ENCODE data around the gene KLF11.
"Not testable (repeated sequence)": the region's sequence is repeated elsewhere in the genome, so short reads cannot be mapped to it uniquely, and the experiment has no call there.

Gene KLF11

DNA sequence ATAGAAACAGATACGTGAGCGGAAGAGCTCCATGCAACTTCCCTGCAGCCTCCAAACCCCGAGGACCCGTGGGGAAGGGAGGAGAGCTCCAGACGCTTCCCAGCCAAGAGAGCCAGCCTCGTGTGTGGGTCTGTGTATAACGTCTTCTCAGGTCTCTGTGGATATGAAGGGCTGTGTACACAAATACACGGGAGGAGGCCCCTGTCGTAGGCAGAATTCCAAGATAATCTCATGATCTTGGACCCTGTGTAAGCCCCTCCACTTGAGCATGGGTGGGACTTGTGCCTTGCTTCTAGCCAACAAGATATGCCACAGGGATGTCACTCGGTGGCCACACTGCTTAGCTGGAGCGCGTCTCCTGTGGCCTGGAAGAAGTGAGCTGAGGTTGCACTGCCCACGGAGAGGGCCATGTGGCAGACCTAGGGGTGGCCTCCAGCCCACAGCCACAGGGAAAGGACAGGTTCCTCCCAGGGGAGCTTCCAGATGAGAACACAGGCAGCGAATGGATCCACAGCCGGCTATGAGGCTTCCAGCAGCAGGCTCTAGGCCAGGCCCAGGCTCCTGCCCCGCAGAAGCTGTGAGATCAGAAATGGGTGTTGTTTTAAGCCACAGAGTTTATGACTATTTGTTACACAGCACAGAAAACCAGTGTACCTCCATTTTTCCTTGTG is 15.6 kb upstream of the KLF11 start:
- no peak for DNase-seq

DNA sequence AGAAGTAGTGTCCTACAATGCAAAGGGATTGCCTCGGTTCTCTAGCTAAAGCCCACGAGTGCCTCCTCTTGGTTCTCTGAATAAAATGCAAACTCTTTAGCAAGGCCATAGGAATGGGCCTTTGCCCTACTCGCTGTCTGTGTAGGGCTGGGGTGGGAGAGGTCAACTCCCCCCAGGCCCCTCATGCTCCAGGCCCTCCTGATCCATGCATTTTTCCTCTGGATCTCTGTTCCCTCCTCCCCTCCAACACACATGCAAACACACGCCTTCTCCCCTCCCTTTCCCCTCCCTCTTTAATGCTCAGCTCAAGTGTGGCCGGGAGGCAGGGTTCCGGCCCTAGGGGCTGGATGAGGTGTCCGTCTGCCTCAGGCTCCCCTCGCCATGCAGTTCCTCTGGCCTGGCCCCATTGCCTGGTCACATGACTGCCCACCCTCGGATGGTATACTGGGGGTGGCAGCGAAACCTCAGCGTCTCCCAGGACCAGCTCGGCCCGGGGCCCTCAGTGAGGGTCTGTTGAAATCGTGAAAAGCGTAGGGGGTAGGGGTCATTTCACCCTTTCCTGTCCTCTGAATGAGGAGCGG is 14.9 kb upstream of the KLF11 start:
- no peak for DNase-seq

DNA sequence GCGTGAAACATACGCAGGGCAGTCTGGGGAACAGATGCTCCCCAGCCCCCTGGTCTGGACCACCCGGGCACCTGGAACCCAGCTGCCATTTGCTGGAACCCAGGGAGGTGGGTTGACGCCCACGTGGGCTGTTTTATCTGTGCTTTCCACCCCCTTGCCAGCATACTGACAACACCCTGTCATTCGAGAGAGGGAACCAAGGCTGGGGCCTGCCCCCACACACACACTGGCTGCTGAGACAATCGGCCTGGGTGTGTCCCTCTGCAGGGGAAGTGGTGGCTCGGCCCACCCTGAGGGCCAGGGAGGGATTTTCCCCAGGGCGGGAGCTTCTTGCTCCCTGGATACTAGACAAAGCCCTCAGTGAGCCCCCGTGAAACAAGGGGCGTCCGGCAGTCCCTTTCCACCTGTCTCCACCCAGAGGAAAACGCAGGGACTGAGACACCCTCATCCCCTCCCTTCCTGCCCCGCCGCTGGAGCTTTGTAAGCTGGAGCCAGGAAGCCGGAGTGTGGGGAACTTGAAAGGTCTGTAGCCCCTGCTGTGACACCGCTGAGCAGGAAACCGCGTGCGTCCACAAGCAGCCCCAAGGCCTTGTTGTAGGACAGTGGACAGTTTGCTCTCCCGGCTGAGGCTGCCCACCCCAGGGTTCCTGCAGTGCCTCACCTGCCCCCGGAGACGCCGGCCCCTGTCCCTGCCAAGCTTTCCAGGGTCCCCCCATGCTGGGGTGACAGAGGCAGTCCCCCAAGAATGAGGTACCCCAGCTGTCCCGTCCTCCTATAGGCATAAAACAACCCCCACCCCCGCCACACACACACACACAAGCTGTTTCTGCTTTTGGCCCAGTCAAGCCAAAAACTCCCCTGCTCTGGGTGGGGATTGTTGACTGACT is 14.1 kb upstream of the KLF11 start:
- peak; percentile 74 for DNase-seq

DNA sequence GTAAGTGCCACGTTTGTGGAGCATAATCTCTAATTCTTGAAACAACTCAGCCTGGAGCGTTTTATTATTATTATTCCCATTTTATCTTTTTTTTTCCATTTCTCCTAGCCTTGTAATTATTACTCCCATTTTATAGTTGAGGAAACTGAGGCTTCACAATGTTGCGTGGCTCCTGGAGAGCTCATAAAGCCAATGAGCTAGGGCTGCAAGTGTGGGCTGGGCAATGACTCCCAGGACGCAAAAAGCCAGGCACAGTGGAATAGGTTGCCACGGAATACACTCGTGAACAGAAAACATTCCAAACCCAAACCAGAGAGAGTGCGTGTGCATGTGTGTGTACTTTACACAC is 13.5 kb upstream of the KLF11 start:
- DNase-seq = no peak

DNA sequence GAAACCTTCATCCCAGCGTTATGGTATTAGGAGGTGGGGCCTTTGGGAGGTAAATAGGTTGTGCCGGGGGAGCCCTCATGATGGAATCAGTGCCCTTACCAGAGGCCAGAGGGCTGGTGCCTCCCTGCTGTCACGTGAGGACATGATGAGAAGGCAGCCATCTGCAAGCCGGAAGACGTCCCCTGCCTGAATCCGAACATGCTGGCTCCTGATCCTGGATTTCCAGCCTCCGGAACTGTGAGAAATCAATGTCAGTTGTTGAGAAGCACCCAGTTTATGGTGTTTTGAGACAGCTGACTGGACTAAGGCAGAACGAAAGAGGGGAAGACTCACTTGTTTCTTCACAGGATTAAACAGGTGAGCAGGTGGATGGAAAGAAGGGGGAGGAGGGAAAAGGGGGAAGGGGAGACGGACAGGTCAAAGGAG is 13.0 kb upstream of the KLF11 start:
- no peak for DNase-seq

DNA sequence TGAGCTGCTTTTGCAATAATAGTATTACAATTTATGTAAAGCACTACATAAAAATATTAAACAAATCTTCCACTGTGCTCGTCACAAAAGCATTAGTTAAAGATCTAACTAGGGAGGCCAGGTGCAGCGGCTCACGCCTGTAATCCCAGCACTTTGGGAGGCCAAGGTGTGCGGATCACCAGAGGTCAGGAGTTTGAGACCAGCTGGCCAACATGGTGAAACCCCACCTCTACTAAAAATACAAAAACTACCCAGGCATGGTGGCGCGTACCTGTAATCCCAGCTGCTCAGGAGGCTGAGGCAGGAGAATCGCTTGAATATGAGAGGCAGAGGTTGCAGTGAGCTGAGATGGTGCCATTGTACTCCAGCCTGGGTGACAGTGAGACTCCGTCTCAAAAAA is 12.6 kb upstream of the KLF11 start:
- DNase-seq = not testable (repeated sequence)

DNA sequence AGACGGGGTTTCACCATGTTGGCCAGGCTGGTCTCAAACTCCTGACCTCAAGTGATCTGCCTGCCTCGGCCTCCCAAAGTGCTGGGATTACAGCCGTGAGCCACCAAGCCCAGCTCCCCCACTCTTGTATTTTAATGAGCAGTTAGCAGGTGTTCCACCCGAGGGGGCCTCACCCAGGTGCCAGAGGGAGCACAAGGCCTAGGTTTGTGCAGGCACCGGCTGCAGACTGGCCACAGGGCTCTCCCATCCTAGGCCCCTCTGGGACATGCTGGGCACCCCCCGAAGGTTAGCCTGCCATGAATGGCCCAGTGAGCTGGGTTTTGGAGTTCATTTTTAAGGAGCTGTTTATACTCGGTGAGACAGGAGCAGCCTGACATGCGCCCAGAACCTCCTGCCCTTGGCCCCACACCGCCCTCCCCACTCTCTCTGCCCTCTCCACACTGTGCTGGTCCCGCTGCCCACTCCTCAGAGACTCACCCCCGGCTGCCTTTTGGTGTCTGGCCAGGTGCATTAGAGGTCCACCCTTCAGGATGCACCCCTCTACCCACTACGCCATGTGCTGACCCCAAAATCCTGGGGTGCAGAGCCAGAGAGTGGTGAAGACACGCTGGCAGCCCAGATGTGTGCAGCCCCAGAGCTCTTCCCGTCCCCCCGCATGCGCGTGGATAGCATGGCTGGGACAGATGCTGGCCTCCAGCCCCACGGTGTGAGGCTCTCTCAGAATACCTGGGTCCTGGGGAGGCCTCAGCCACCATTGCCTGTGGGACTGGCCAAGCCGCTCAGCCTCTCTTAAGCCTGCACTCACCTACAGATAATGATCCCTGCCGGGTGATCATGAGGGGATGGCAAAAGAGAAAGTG is 11.2 kb upstream of the KLF11 start:
- no peak for DNase-seq

DNA sequence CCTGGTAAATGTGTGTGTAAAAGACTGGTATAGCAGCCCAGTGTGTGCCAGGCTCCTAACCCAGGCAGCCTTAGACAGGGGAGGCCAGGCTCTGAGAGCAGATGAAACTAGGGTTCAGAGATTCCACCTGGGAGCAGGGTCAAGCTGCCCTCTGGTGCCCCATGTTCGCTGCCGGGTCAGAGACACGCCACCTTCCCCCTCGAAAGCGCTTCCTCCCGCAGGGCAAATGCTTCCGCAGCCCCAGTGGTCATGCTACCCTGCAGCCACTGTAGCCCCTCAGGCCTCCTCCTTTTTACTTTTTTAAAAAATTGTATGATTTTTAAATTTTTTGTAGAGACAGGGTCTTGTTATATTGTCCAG is 10.6 kb upstream of the KLF11 start:
- DNase-seq = no peak

DNA sequence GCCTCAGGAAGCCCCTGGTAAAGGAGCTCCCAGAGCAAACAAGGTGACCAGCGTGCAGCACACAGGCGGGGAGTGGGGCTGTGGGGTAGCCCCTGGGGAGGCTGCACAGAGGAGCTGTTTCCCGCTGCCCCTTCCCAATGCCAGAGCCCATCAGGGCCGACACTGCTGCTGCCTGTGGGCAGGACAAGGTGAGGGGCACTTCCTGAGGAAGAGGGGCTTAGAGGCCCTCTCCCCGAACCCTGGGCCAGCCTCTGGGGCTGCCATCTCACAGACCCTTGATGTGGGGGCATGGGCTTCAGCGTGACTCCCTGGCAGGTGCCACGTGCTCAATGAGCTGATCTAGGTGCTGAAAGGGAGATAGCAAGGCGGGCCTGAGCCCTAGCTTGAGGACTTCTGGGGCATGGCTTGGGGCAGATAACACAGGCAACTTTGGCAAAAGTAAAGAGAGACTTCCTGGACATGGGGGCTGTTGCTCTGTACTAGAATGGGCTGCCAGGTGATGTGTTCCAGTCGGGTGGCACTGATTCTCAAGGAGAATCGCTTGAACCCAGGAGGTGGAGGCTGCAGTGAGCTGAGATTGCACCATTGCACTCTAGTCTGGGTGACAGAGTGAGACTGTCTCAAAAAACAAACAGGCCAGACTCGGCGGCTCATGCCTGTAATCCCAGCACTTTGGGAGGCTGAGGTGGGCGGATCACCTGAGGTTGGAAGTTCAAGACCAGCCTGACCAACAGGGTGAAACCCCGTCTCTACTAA is 9.9 kb upstream of the KLF11 start:
- no peak for DNase-seq

DNA sequence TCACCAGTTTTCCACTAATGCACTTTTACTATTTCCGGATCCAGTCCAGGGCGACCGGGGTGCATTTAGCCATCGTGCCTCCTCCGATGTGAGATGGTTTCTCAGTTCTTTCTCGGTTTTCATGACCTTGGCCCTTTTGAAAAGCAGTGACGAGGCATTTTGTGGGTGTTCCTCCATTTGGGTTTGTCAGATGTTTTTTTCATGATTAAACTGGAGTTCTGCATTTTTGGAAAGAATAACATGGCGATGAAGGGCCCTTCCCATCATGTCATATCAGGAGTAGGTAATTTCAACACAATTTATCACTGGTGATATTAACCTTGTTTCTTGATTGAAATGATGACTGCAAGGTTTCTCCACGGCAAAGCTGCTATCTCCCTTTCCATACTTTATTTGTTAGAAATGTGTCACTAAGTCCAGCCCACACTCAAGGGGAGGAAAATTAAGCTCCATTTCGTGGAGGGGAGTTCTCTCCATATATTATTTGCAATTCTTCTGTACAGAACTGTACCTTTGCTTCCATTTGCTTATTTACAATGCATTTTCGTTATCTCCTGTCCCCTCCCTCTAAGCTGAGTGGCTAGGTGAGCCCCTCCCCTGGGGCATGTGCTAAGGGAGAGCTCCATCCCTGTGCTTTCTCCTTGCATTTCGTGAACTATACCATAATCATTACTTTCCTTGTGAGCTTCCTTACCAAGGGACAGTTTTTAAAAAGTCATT is 8.9 kb upstream of the KLF11 start:
- DNase-seq = no peak

DNA sequence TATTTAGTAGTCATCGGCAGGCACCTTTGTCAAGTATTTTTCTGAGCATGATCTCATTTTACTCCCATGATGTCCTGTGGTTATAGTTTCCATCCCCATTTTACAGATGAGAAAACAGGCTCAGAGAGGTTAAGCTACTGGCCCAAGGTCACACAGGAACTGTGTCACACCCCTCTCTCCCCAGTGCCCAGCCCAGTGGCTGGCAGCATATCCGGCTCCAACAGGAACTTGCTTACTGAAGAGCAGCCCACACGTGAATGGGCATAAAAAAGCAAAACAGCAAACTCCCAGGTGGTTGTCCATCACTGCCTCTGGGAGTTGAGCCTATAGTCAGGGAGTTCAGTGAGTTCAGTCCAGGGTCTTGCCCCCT is 8.3 kb upstream of the KLF11 start:
- DNase-seq = peak; percentile 31

DNA sequence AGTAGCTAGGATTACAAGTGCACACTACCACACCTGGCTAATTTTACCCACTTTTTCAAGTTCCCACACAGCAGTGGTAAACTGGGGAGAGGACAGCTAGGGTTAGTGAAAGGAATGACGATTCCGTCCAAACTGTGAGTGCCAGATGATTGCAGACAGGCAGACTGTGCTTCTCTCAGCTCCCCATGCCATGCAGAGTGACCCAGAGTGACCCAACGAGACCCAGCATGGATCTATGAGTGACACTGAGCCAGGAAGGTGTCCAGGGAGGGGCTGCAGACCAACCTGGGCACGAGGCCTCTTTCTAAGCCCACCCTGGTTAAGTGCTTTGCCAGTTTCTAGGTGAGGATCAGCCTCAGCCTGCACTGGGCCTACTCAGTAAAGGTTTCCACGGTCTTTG is 7.7 kb upstream of the KLF11 start:
- DNase-seq = no peak

DNA sequence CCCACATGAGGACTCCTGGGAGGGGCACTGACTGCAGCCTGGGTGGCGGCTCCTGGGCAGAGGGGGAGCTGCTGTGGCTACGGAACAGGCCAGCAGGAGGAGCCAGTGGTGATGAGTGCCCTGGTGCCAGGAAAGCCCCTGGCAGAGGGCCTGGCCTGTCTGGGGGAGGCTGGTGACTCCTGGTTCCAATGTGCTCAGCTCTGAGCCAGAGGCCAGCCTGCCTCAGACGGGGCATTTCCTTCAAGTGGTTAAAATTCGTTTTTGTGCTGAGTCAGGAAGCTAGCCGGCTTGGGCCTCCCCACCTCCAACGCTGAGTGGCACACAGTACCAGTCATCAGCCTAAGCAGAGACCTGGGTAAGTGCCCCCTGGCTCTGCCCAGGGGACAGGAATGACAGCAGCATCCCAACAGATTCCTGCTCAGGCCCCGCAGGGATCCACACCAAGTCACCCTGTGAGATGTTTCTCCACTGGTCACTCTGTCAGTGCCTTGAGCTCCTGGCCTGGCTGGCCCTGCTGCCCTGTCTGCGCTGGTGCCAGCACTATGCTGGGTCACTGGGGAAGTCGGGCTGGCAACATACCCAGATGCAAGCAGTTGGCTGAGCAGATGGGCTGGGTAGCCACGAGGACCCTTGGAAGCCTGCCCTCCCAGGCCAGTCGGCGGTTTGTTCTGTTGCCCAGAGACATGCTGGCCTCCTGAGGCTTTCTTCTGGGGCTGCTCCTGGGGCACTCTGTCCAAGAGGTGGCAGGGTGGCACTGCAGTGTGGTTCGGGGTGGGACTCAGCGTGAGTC is 7.1 kb upstream of the KLF11 start:
- DNase-seq = peak; percentile 69

DNA sequence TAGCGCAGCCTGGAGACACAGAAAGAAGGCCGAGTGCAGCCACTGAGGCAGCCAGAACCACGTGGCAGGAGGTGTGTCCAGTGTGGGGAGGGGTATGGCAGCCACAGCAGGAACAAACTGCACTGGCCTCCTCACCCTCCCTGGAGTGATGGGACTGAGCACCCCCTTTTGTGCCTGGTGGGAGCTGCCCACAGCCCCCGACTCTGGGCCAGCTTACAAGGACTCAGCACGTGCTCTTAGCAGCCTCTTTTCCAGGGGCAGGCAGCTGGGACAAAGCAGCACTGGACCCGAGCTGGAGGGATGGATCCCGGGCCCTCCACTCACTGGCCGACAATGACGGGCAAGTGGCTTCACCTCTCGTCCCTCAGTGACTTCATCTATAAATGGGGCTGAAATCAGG is 5.2 kb upstream of the KLF11 start:
- no peak for DNase-seq

DNA sequence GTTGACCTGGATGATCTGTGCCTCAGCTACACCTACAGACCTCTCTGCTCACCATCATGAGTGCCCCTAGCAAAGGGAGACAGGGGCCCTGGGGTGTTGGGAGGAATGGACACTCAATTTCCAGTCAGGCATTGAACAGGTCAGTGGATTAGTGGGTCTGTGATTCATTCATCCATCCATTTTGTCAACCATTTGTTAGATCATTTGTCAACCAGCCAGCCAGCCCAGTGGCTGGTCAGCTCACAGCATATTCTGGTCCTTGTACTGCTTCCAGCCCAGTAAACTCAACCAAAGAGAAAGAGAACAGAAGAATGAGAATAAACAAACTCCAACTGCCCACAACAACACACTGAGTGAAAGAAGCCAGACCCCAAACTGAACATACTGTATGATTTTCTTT is 4.6 kb upstream of the KLF11 start:
- DNase-seq = no peak

DNA sequence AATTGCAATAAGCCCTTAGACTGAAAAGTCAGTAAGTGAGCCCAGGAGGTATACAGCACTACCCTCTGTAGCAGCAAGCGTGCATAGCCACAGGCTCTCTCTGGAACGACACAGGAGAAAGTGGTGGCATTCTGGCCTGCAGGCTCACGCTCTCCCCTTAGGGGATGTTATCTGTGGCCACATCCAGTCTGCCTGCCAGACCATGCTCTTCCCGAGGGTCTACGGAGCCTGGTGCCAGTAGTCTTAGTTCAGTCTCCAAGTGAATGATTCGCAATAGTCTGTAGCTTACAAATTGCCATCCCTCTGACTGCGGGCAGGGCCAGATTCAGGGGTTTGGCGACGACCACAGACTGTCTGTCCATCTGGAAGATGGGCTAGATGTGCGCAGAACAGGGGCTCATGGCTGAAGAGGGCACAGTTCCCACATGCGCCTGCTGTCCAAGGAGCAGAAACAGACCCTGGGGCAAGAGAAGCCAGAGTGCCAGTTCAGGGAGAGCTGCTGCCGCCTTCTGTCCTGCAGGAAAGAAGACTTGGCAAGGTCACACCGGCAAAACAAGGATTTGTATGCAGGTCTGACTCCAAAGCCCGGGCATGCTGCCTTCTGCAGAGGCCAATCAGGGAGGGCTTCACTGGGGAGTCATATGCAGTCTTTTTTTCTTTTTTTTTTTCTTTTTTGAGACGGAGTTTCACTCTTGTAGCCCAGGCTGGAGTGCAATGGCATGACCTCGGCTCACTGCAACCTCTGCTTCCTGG is 3.5 kb upstream of the KLF11 start:
- no peak for DNase-seq

DNA sequence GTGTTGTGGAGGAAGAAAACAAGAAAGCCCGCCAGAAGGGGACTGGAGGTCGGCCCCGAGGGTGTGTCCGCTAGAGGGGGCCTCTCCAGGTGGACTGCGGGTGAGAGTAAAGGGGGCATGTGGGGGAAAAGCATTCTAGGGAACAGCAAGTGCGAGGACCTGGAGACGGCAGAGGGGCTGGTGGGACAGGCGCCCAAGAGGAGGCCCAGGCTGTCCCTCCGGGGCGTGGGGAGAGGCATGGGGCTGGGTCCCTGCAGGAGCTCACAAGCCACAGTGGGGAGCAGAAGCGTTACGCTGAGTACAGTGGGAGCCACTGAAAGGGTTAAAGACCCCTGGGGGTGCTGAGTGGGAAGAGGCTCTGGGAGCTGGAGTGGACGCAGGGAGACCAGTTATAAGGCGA is 1.6 kb upstream of the KLF11 start:
- DNase-seq = no peak

DNA sequence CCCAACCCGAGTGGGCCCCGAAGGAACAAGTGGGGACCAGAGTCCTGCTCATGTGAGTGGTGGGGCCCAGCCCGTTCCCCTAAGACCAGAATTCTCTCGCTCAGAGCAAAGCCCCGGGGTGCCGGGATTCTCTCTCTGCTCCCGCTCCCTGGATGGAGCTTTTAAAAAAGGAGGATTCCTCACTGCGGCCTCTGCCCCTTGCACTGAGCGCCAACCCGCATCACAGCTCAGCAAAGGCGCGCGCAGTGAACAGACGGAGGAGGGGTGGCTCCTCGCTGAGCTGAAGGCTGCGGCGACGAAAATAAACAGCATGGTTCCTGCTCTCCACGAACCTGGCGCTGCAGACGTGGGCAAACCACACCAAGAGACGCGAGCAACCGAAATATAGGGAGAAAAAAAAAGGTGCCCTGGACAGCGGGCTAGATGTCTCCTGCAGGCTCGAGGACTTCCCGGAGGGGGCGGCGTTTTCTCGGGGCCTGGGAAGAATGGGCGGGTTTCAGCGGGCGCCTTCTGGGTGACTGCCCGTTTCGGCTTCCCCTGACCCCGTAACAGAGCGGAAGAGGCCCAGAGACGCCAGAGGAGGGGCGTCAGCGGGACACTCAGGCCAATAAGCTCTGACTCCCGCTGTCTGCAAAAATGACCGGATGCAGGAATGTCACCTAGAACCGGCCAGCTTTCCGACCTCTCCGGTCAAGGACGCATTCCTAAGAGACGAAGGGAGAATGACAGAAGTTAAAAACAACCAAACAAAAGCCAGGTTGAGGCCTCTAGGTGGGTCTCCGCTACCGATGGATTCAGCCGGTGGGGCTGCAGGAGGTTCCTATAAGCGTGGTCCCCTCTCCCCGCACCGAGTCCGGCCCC is 819 bp upstream of the KLF11 start:
- DNase-seq = peak; percentile 51

DNA sequence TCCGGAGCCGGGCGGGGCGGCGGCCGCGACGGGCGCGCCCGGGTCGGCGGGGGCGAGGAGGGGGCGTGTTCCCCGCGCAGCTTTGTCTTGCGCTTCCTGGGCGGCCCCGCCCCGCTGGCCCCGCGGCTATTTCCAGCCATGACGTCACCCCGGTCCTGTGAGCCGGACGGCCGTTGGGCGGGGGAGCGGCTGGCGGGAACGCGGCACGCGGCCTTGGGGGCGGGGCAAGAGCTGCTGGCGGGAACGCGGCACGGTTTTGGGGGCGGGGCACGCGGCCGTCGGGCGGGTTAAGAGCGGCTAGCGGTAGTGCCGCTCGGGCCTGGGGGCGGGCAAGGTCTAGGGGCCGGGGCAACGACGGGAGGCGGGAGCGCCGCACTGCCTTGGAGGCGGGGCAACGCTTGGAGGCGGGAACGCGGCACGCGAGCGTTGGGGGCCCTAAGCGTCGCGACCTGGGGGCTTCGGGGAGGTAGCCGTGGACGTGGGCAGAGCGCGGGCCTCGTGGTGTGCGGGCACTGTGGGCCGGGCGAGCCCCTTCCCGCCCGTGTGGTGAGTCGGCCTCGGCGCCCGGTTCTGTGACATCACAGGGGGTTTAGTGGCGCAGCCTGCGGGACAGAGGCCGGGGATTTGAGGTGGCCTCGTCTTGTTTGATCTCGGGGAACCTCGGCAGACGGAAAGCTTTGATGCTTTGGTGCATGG is 704 bp downstream of the KLF11 start:
- DNase-seq = peak; percentile 98
